Liver (tissue), 10 donors: ENCODE results near the gene UBXN7. TPM values are rescaled to one million over a fixed set of nuclear protein-coding genes. Genes with fewer than 3 reads are reported as not detected.

Experiments
- DNase-seq: peaks from one replicate; pipeline ENCODE4 v3.0.0-alpha.2; 2017; ENCODE audit warnings: low spot score
- H3K27ac ChIP-seq, 2 donors: one replicate each; pipeline ENCODE4 v1.7.0; 2013; ENCODE audit warnings: inconsistent platforms in 2 of 2, low read length in 2 of 2, control low read depth in 1 of 2, low read depth in 1 of 2, mild to moderate bottlenecking in 1 of 2
- H3K27me3 ChIP-seq, 4 donors: one replicate each; pipeline versions ENCODE4 v1.6.1 to v1.7.0; 2013; ENCODE audit warnings: low read length in 3 of 4, inconsistent platforms in 1 of 4, mild to moderate bottlenecking in 1 of 4, moderate library complexity in 1 of 4; ENCODE audit not compliant: control insufficient read depth in 4 of 4, insufficient read depth in 4 of 4
- H3K36me3 ChIP-seq, 4 donors: one replicate each; pipeline versions ENCODE4 v1.6.1 to v1.7.0; 2013; ENCODE audit warnings: low read length in 3 of 4, mild to moderate bottlenecking in 3 of 4, low read depth in 1 of 4, moderate library complexity in 1 of 4; ENCODE audit not compliant: control insufficient read depth in 4 of 4, insufficient read depth in 3 of 4
- H3K4me1 ChIP-seq, 4 donors: one replicate each; pipeline versions ENCODE4 v1.6.1 to v1.7.0; 2013; ENCODE audit warnings: low read length in 3 of 4, mild to moderate bottlenecking in 3 of 4, moderate library complexity in 1 of 4; ENCODE audit not compliant: control insufficient read depth in 4 of 4, insufficient read depth in 4 of 4
- H3K4me3 ChIP-seq, 3 donors: one replicate each; pipeline versions ENCODE4 v1.6.1 to v1.7.0; 2013; ENCODE audit warnings: low read length in 3 of 3, control low read depth in 1 of 3, low read depth in 1 of 3, mild to moderate bottlenecking in 1 of 3
- H3K9ac ChIP-seq, 2 donors: one replicate each; pipeline ENCODE4 v1.7.0; 2013; ENCODE audit warnings: low read length in 2 of 2, mild to moderate bottlenecking in 2 of 2, moderate library complexity in 2 of 2, control low read depth in 1 of 2, low read depth in 1 of 2
- H3K9me3 ChIP-seq, 4 donors: one replicate each; pipeline versions ENCODE4 v1.6.1 to v1.7.0; 2013; ENCODE audit warnings: low read length in 3 of 4; ENCODE audit not compliant: control insufficient read depth in 4 of 4
- EGR1 ChIP-seq, 2 donors: IDR thresholded peaks; 2 replicates each; pipeline ENCODE4 v1.6.1; 2016 to 2018; ENCODE audit warnings: antibody characterized with exemption in 2 of 2, low read depth in 2 of 2
- HNF4A ChIP-seq, 2 donors: conservative IDR thresholded peaks; 2 replicates each; pipeline ENCODE4 v1.6.1; 2016; ENCODE audit warnings: antibody characterized with exemption in 2 of 2, mild to moderate bottlenecking in 2 of 2
- NR2F2 ChIP-seq: IDR thresholded peaks from 2 replicates; pipeline ENCODE4 v1.6.1; 2016; ENCODE audit warnings: antibody characterized with exemption
- RAD21 ChIP-seq, 2 donors: IDR thresholded peaks; 2 replicates each; pipeline ENCODE4 v1.6.1; 2016; ENCODE audit warnings: antibody characterized with exemption in 2 of 2, mild to moderate bottlenecking in 2 of 2
- WGBS: extraction: QIAGEN DNeasy Blood & Tissue Kit; methylation state at CpG from one replicate; pipeline ENCODE4 v1.1.7; 2013; 5-methylcytosine and 5-hydroxymethylcytosine counted together
- polyA plus RNA-seq, 2 donors: library from polyadenylated mRNA; stranded (reverse) in 1 of 2; unstranded in 1 of 2; fragments of 200-250 nt in 1 of 2; fragments of >200 nt in 1 of 2; fragmentation: Nextera tagmentation in 1 of 2; extraction: Ambion mirVana in 1 of 2; gene quantifications; one replicate each; pipeline versions ENCODE4 v1.2.1 to v1.2.3, GENCODE V29; 2013 to 2015
- small RNA-seq: library from RNA; depleted of rRNA; stranded (forward); fragments of <200 nt; gene quantifications from one replicate; pipeline ENCODE3, GENCODE V24; 2014
- total RNA-seq, 2 donors: library from RNA; depleted of rRNA; stranded (reverse); fragments of >200 nt; gene quantifications; one replicate each; pipeline ENCODE4 v1.2.3, GENCODE V29; 2014
- donor health status: healthy.
- donor health status: healthy.
- donor health status: healthy.
- donor health status: healthy.
- donor health status: healthy.

The UBXN7 gene
- total and polyA plus RNA-seq, 4 donors, result 2.9 to 15.5 (median 7.7) TPM

DNA sequence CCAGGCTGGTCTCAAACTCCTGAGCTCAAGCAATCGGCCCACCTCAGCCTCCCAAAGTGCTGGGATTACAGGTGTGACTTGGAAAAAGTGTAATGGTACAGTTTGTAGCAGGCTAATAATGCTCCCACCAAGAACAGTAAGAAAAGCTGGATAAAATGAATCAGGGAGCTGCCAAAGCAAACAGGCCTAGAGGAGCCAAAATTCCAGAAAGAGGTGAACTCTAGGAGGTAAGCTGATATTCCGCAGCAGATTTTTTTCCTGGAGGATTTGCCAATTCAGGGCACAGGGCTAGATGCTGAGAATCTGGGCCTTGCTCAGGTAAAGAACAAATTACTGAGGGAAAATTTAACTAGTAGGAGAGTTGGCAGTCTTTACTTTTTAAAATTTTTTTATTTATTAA lies 133.7 kb downstream of the UBXN7 start:
- Histone ChIP-seq H3K27me3 (no peaks in the 10 kb centered on the region), H3K27ac (no peak overlapping the region), H3K4me3 (no peak overlapping the region), H3K9ac (no peak overlapping the region), H3K36me3 (no peaks in the 10 kb centered on the region), H3K4me1 (peaks cover 0 to 4% (median under 1%) of the 10 kb centered on the region in 4 donors), H3K9me3 (no peaks in the 10 kb centered on the region)
- no peak for DNase-seq
- TF ChIP-seq RAD21 (IDR thresholded peaks at IDR 0.05) (no peak), EGR1 (IDR thresholded peaks at IDR 0.05; ENCODE audit: low read depth in 2 of 2) (no peak), HNF4A (conservative IDR thresholded peaks at IDR 0.05) (no peak), NR2F2 (no peak)
- 66% methylated on average over 2 of the region's 2 CpGs for WGBS

Small RNA genes within 50 kb of the gene (small RNA-seq; reads per million reads assigned to genes)
- gene AC069257.2, result not detected
- gene AC083822.1, result not detected
- not detected for gene AC117490.1
- not detected for gene RN7SL434P
- not detected for gene RN7SL738P
- gene RNU6-1279P, result not detected
- gene RNU6-910P, result not detected

Other genes with a start within 250 kb of the UBXN7 start
- under 1 TPM; 0.42 to 0.59 TPM for gene ZDHHC19, start 221.0 kb downstream of the UBXN7 start, total RNA-seq
- 1 to 10 TPM; 1.0 to 1.5 TPM for gene ZDHHC19, start 221.0 kb downstream of the UBXN7 start, polyA plus RNA-seq
- gene SLC51A, start 215.9 kb downstream of the UBXN7 start, total RNA-seq, result 10 to 100 TPM; 19.9 to 52.5 TPM
- 10 to 100 TPM; 41.3 to 50.8 TPM for gene SLC51A, start 215.9 kb downstream of the UBXN7 start, polyA plus RNA-seq
- 10 to 100 TPM; 29.6 to 56.8 TPM for gene PCYT1A, start 144.7 kb downstream of the UBXN7 start, total RNA-seq
- gene PCYT1A, start 144.7 kb downstream of the UBXN7 start, polyA plus RNA-seq, result 10 to 100 TPM; 12.5 to 18.9 TPM
- 1 to 10 TPM; 1.1 to 3.5 TPM for gene DYNLT2B, start 114.2 kb downstream of the UBXN7 start, total RNA-seq
- gene DYNLT2B, start 114.2 kb downstream of the UBXN7 start, polyA plus RNA-seq, result 1 to 10 TPM; 2.4 to 3.7 TPM
- gene TM4SF19, start 94.0 kb downstream of the UBXN7 start, total RNA-seq, result not detected
- gene TM4SF19, start 94.0 kb downstream of the UBXN7 start, polyA plus RNA-seq, result not detected
- 10 to 100 TPM in 1 of 2 donors, 1 to 10 TPM in 1; 9.2 to 10.0 TPM for gene RNF168, start 71.3 kb upstream of the UBXN7 start, total RNA-seq
- gene RNF168, start 71.3 kb upstream of the UBXN7 start, polyA plus RNA-seq, result 1 to 10 TPM; 3.4 to 5.5 TPM
- gene SMCO1, start 82.9 kb upstream of the UBXN7 start, total RNA-seq, result under 1 TPM in 1 of 2 donors, not detected in 1; 0.05 TPM
- gene SMCO1, start 82.9 kb upstream of the UBXN7 start, polyA plus RNA-seq, result not detected
- gene WDR53, start 136.1 kb upstream of the UBXN7 start, total RNA-seq, result 1 to 10 TPM; 2.7 to 3.6 TPM
- gene WDR53, start 136.1 kb upstream of the UBXN7 start, polyA plus RNA-seq, result 1 to 10 TPM; 3.4 to 4.5 TPM
- gene FBXO45, start 136.2 kb upstream of the UBXN7 start, total RNA-seq, result 1 to 10 TPM; 4.8 to 7.7 TPM
- 1 to 10 TPM; 1.6 to 2.4 TPM for gene FBXO45, start 136.2 kb upstream of the UBXN7 start, polyA plus RNA-seq
- 1 to 10 TPM; 2.7 to 9.2 TPM for gene NRROS, start 207.3 kb upstream of the UBXN7 start, total RNA-seq
- 1 to 10 TPM in 1 of 2 donors, under 1 TPM in 1; 0.82 to 3.4 TPM for gene NRROS, start 207.3 kb upstream of the UBXN7 start, polyA plus RNA-seq